ENCODE results near the gene MNX1. TPM values are rescaled to one million over a fixed set of nuclear protein-coding genes. Genes with fewer than 3 reads are reported as not detected.

MNX1 gene
- total RNA-seq, 1 donor: not detected

DNA sequence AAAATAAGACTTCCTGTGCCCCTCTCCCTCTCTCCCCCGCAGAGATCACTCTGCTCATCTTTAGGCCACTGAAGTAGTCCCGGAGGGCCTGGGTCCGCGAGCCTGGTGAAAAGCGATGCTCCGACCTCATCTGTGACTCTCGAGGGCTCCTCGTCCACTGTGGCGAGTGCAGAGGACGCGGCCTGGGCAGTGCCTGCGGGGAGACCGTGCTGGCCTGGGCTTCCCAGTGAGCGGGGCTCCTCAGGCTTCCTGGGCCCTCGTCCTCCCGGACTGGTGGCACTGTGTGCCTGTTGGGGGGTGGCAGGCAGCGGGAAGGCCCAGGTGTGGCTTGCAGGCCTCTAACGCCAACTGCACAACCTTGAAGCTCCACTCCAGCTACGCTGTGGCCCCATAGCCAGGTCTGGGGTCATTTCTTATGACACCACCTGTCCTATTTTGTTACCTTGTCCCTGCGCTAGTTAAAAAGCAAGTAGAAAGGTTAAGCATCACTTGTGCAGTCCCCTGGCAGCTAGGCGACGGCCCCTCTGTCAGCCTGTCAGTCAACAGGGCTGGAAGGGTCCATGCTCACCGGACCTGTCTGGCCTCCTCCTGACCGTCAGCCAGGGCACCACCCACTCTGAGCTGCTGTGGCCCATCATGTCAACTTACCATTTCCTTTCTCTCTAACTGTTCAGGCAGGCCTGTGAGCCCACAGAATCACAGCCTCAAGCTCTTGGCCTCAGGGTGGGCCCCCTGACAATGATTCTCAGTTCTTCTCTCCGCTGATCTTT is 20.5 kb downstream of the MNX1 start:
- H3K9me3 ChIP-seq (ENCODE audit: low read depth, low read length): no peaks in the 10 kb centered on the region
- H3K4me1 ChIP-seq (ENCODE audit: insufficient read depth, low read length): no peaks in the 10 kb centered on the region
- no peak overlapping the region for H3K4me3 ChIP-seq (ENCODE audit: low read length)
- no peaks in the 10 kb centered on the region for H3K27me3 ChIP-seq (ENCODE audit: insufficient read depth, low read length)

- no peaks in the 10 kb centered on the region for H3K4me1 ChIP-seq (ENCODE audit: insufficient read depth, low read length)
- no peaks in the 10 kb centered on the region for H3K9me3 ChIP-seq (ENCODE audit: low read depth, low read length)
- no peaks in the 10 kb centered on the region for H3K27me3 ChIP-seq (ENCODE audit: insufficient read depth, low read length)
- no peak overlapping the region for H3K4me3 ChIP-seq (ENCODE audit: low read length)
Measured at GRCh38 chr7:156988343-156989185, 21.9 kb downstream of the MNX1 start.

DNA sequence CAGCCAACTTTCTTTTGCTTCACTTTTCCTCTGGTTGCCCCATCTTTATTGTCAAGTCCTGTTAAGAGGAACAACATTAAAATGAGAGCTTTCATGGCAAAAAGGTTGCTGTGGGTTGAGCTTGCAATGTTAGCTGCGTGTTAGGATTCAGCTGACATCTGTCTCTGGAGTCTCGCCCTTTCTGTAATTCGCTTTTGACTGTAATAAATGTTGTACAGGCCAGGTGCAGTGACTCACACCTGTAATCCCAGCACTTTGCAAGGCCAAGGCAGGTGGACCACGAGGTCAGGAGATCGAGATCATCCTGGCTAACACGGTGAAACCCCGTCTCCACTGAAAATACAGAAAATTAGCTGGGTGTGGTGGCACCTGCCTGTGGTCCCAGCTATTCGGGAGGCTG is 24.1 kb downstream of the MNX1 start:
- H3K4me3 ChIP-seq (ENCODE audit: low read length): no peak overlapping the region
- no peaks in the 10 kb centered on the region for H3K4me1 ChIP-seq (ENCODE audit: insufficient read depth, low read length)
- no peaks in the 10 kb centered on the region for H3K9me3 ChIP-seq (ENCODE audit: low read depth, low read length)
- H3K27me3 ChIP-seq (ENCODE audit: insufficient read depth, low read length): no peaks in the 10 kb centered on the region

GRCh38 chr7:156985101-156985992 is 25.1 kb downstream of the MNX1 start:
- H3K27me3 ChIP-seq (ENCODE audit: insufficient read depth, low read length): no peaks in the 10 kb centered on the region
- H3K4me3 ChIP-seq (ENCODE audit: low read length): no peak overlapping the region
- H3K9me3 ChIP-seq (ENCODE audit: low read depth, low read length): no peaks in the 10 kb centered on the region
- H3K4me1 ChIP-seq (ENCODE audit: insufficient read depth, low read length): no peaks in the 10 kb centered on the region

- no peak overlapping the region for H3K4me3 ChIP-seq (ENCODE audit: low read length)
- no peaks in the 10 kb centered on the region for H3K27me3 ChIP-seq (ENCODE audit: insufficient read depth, low read length)
- H3K4me1 ChIP-seq (ENCODE audit: insufficient read depth, low read length): no peaks in the 10 kb centered on the region
- H3K9me3 ChIP-seq (ENCODE audit: low read depth, low read length): no peaks in the 10 kb centered on the region
Measured at GRCh38 chr7:156984174-156984891, 26.1 kb downstream of the MNX1 start.

- no peak overlapping the region for H3K4me3 ChIP-seq (ENCODE audit: low read length)
- no peaks in the 10 kb centered on the region for H3K27me3 ChIP-seq (ENCODE audit: insufficient read depth, low read length)
- no peaks in the 10 kb centered on the region for H3K4me1 ChIP-seq (ENCODE audit: insufficient read depth, low read length)
- no peaks in the 10 kb centered on the region for H3K9me3 ChIP-seq (ENCODE audit: low read depth, low read length)
Measured at GRCh38 chr7:156979711-156980110, 30.8 kb downstream of the MNX1 start.

- Histone ChIP-seq H3K27me3 (ENCODE audit: insufficient read depth, low read length) (no peaks in the 10 kb centered on the region), H3K4me1 (ENCODE audit: insufficient read depth, low read length) (no peaks in the 10 kb centered on the region), H3K4me3 (ENCODE audit: low read length) (no peak overlapping the region), H3K9me3 (ENCODE audit: low read depth, low read length) (no peaks in the 10 kb centered on the region)
Measured at GRCh38 chr7:156979007-156979606, 31.4 kb downstream of the MNX1 start.

DNA sequence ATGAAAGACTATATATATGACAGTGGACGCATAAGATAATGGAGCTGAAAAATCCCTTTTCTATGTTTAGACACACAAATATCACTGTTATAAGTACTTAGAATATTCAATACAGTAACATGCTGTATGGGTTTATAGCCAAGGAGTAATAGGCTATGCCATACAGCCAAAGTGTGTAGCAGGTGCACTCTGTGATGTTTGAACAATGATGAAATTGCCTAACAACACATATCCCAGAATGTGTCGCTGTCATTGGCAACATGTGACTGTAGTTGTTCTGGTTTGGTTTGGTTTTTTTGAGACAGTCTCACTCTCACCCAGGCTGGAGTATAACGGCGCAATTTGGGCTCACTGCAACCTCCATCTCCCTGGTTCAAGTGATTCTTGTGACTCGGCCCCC is 34.8 kb downstream of the MNX1 start:
- Histone ChIP-seq H3K27me3 (ENCODE audit: insufficient read depth, low read length) (no peaks in the 10 kb centered on the region), H3K4me1 (ENCODE audit: insufficient read depth, low read length) (no peaks in the 10 kb centered on the region), H3K4me3 (ENCODE audit: low read length) (no peak overlapping the region), H3K9me3 (ENCODE audit: low read depth, low read length) (no peaks in the 10 kb centered on the region)

DNA sequence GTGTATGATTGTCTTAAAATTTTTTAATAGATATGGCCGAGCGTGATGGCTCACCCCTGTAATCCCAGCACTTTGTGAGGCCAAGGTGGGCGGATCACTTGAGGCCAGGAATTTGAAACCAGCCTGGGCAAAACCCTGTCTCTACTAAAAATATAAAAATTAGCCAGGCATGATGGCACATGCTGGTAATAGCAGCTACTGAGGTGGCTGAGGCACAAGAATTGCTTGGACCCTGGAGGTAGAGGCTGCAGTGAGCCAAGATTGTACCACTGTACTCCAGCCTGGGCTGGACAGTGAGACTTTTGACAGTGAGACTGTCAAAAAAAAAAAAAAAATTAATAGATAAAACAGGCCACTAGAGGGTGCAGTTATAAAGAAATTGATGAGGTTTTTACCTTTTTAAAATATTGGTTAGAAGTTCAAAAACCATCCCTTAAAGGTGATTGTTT is 40.5 kb downstream of the MNX1 start:
- Histone ChIP-seq H3K27me3 (ENCODE audit: insufficient read depth, low read length) (no peaks in the 10 kb centered on the region), H3K4me3 (ENCODE audit: low read length) (no peak overlapping the region), H3K4me1 (ENCODE audit: insufficient read depth, low read length) (no peaks in the 10 kb centered on the region), H3K9me3 (ENCODE audit: low read depth, low read length) (no peaks in the 10 kb centered on the region)

DNA sequence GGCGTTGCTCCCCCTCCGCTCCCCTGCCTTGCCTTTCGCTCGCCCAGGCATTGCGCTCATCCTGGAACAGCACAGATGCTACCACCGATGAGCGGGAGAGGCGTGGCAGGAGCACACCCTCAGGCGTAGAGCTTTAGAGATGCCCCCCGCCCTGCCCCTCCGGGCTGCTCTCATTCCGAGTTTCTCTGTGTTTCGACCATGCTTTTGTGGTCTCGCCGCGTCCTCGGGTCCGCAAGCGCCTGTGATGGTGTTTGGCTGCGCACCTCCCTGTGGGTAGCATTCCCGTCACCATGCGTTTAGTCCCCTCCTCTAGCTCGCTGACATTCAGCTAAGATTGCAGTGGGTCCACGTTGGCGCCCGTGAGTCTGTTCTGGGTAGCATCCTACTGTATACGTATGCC is 42.3 kb downstream of the MNX1 start:
- Histone ChIP-seq H3K27me3 (ENCODE audit: insufficient read depth, low read length) (no peaks in the 10 kb centered on the region), H3K9me3 (ENCODE audit: low read depth, low read length) (no peaks in the 10 kb centered on the region), H3K4me1 (ENCODE audit: insufficient read depth, low read length) (no peaks in the 10 kb centered on the region), H3K4me3 (ENCODE audit: low read length) (no peak overlapping the region)

GRCh38 chr7:156966387-156966786 is 44.1 kb downstream of the MNX1 start:
- Histone ChIP-seq H3K4me3 (ENCODE audit: low read length) (no peak overlapping the region), H3K27me3 (ENCODE audit: insufficient read depth, low read length) (no peaks in the 10 kb centered on the region), H3K4me1 (ENCODE audit: insufficient read depth, low read length) (no peaks in the 10 kb centered on the region), H3K9me3 (ENCODE audit: low read depth, low read length) (no peaks in the 10 kb centered on the region)

- no peaks in the 10 kb centered on the region for H3K4me1 ChIP-seq (ENCODE audit: insufficient read depth, low read length)
- H3K27me3 ChIP-seq (ENCODE audit: insufficient read depth, low read length): no peaks in the 10 kb centered on the region
- no peaks in the 10 kb centered on the region for H3K9me3 ChIP-seq (ENCODE audit: low read depth, low read length)
- H3K4me3 ChIP-seq (ENCODE audit: low read length): no peak overlapping the region
Measured at GRCh38 chr7:156964971-156965370, 45.5 kb downstream of the MNX1 start.

- no peaks in the 10 kb centered on the region for H3K9me3 ChIP-seq (ENCODE audit: low read depth, low read length)
- H3K27me3 ChIP-seq (ENCODE audit: insufficient read depth, low read length): no peaks in the 10 kb centered on the region
- H3K4me1 ChIP-seq (ENCODE audit: insufficient read depth, low read length): no peaks in the 10 kb centered on the region
- no peak overlapping the region for H3K4me3 ChIP-seq (ENCODE audit: low read length)
Measured at GRCh38 chr7:156963472-156963871, 47.0 kb downstream of the MNX1 start.

- Histone ChIP-seq H3K9me3 (ENCODE audit: low read depth, low read length) (no peaks in the 10 kb centered on the region), H3K4me1 (ENCODE audit: insufficient read depth, low read length) (no peaks in the 10 kb centered on the region), H3K4me3 (ENCODE audit: low read length) (no peak overlapping the region), H3K27me3 (ENCODE audit: insufficient read depth, low read length) (no peaks in the 10 kb centered on the region)
Measured at GRCh38 chr7:156962897-156963296, 47.6 kb downstream of the MNX1 start.
